ENCODE measurements around the gene TTC9B.
"Not testable (repeated sequence)": the region's sequence is repeated elsewhere in the genome, so short reads cannot be mapped to it uniquely, and the experiment has no call there.

TTC9B gene

GRCh38 chr19:40232479-40232878 lies 14.3 kb upstream of the TTC9B start:
- DNase-seq, result no peak

DNA sequence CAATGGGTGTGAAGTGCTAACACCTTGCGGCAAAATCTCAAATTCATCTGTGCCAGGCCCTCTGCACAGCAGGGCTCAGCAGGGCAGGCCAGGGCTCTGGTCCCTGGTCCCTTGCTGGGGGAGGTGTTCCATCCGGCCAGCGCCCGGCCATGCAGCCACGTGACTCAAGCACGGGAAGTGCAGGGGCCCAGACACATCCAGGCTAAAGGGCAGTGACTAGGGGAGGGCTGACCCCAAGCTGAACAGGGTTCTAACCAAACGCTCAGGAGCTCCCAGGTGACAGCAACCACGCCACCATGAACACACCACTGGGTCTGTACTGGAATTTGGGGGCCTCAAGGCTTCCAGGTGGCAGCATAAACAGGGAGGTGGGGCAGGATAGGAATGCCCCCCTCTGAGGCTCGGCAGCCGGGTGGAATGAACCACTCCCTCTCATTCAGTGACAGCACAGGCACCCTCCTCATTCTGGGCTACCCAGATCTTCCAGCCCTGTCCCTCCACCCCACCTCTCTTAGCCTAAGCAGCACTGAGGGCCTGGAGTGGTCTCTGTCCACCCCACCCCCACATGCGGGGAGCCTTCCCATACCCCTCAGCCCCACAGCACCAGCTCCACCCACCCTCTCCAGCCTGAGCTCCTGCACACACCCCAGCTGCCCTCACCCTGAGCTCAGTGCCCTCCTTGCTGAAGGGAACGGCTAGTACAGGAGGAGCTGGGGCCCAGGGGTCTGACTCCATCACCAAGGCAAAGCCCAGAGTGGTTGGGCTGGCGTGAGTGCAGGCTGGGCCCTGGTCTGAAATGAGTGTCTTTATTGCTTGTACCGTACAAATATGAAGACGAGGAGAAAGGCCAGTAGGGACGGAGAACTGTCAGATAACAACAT lies 13.6 kb upstream of the TTC9B start:
- DNase-seq, result no peak

GRCh38 chr19:40231057-40231456 lies 12.9 kb upstream of the TTC9B start:
- no peak for DNase-seq

- no peak for DNase-seq
Observed at GRCh38 chr19:40229926-40230417, 11.8 kb upstream of the TTC9B start.

DNA sequence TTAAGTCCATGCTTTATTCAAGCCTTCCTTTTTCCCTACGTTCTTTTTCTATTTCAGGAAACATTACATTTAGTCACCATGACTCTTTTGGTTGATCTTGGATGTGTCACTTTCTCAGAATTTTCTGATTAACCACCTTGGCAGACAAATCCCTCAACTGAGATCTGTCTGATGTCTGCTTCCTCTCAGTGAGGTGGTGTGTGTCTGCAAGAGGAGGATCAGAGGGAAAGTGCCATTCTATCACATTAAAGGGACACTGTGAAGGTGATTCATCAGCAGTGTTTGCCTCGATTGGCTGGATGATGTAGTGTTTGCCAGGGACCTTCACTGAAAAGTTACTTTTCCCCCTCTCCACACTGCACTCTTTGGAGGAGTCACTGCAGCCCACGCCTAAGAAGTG lies 11.3 kb upstream of the TTC9B start:
- peak in 1 of 2 donors; percentile 17 for DNase-seq

GRCh38 chr19:40228863-40229262 lies 10.7 kb upstream of the TTC9B start:
- no peak for DNase-seq

GRCh38 chr19:40228346-40228745 lies 10.2 kb upstream of the TTC9B start:
- no peak for DNase-seq

- DNase-seq, result no peak
Observed at GRCh38 chr19:40225440-40226305, 7.5 kb upstream of the TTC9B start.

- DNase-seq, result no peak
Observed at GRCh38 chr19:40224342-40225150, 6.4 kb upstream of the TTC9B start.

DNA sequence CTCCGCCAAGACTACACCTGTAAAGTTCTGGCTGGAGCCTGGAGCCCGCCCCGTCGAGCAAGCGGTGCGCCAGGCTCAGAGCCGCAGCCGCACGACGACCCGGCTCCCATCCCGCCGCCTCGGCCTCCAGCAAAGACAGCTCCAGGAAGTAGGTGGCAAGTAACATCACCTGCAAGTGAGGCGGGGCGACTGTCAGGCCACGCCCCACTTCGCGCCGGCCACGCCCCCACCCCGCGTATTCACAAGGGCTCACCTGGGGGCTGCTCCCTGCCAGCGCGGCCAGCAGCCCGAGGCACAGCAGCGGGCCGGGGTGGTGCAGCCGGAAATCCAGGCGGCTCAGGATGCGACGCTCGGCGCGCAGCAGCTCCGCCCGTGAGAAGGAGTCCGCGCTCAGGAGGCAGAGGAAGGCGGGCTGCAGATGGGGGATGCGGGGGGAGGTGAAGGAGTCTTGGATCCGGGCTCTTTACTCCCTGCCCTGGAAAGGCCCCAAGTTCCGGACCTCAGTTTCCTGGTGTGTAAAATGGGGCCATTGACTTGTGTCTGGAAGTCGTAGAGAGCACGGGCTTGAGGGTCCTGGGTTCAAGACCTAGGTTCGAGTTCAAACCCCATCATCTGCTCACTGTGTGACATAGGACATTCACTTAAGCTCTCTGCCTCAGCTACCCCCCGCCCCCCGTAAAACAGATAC lies 5.1 kb upstream of the TTC9B start:
- DNase-seq, result no peak

DNA sequence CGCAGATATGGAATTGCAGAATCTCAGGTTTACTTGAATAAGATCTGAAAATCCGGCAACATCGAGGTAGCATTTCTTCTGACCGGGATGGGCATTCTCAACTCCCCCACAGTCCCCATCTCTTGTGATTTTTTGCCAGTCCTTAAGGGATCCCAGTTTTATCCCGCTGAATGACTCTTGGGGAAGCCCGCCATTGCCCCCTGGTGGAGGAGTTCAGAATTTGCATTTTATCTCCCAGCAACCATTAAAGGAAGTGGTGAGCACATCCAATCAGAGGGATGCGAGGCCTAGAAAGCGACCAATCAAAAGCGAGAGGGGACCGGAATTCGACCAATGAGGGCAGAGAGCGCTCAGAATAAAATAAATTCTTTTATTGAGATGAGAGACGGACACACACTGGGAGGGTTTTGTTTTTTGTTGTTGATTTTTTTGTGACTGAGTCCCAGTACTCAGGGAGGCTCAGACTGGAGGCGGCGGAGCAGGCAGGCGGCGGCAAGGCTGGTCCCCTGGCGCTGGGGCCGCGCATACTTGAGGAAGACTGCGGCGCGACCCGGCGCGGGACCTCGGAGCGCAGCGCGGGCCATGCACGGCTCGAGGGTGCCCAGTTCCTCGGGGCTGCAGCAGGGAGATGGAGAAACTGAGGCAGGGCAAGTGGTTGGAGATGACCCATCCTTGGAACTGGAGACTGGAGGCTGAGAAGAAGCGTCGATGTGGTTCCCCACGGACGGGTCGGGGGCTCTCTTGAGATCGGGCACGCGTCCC lies 3.9 kb upstream of the TTC9B start:
- peak; percentile 17 to 93 for DNase-seq

- no peak for DNase-seq
Observed at GRCh38 chr19:40220674-40221073, 2.5 kb upstream of the TTC9B start.

GRCh38 chr19:40219721-40220276 lies 1.6 kb upstream of the TTC9B start:
- DNase-seq, result peak in 1 of 2 donors; percentile 19

- not testable (repeated sequence) for DNase-seq
Observed at GRCh38 chr19:40219029-40219428, 845 bp upstream of the TTC9B start.

DNA sequence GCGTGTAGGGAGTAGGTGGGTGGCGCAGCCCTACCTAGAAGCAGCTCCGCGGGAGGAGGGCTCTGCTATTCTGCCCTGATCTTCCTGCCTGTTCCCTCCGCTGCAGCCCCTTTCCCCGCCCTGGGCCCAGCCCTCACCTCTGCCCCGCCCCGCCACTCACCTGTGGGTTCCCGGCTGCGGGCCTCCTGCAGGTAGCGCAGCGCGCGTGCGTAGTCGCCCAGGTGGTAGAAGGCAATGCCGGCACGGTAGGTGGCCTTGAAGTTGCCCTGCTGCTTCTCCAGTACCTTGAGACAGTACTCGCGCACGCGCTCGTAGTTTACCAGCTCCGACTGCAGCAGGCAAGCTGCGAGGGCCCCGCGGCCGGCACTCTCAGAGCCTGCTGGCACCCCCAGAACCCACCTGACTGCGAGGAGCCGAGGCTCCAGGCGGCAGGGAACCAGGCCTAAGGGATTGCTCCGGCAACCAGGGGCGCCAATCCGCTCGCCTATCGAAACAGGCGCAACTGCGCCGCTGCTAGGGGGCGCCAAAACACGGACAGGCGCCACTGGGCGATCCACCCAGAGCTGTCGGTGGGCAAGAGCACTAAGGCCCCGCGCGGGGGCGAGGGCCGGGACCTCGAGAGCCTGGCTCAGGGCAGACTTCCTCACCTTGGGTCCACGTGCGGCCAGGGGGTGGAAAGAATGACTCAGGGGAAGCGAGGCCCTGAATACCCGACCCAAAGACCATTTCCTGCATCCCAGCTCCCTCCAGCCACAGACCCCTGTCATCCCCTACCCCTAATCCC lies 965 bp downstream of the TTC9B start:
- DNase-seq, result no peak

- DNase-seq, result no peak
Observed at GRCh38 chr19:40216777-40217026, 1.5 kb downstream of the TTC9B start.

GRCh38 chr19:40216013-40216776 lies 2.0 kb downstream of the TTC9B start:
- no peak for DNase-seq

GRCh38 chr19:40214936-40215335 lies 3.2 kb downstream of the TTC9B start:
- DNase-seq, result no peak

- no peak for DNase-seq
Observed at GRCh38 chr19:40213882-40214570, 4.2 kb downstream of the TTC9B start.

Measured in bone marrow (tissue), 2 donors.